ENCODE results near the gene JAZF1. TPM values are rescaled to one million over a fixed set of nuclear protein-coding genes. Genes with fewer than 3 reads are reported as not detected.

Gene JAZF1
- total RNA-seq, 2 donors from 2014 or later: 9.3 to 37.4 TPM

- no peak for TF ChIP-seq POLR2A (IDR thresholded peaks at IDR 0.05)
- TF ChIP-seq CTCF (IDR thresholded peaks at IDR 0.05): no peak
- TF ChIP-seq POLR2AphosphoS5 (IDR thresholded peaks at IDR 0.05): no peak
- Histone ChIP-seq H3K4me3 (no peak overlapping the region), H3K27me3 (replicated peaks; ENCODE audit: insufficient read depth) (no peaks in the 10 kb centered on the region), H3K27ac (no peak overlapping the region), H3K4me1 (replicated peaks) (no peaks in the 10 kb centered on the region), H3K9me3 (no peaks in the 10 kb centered on the region), H3K36me3 (no peaks in the 10 kb centered on the region)
- intact Hi-C loops (cut with DNase I): loop anchor here (5.0 to 10.0 kb wide), 4 partner anchors 47 to 828 kb away; partner anchors contain the start of gene TAX1BP1
- DNase-seq (ENCODE audit: low spot score): no peak
- 85% methylated on average over 2 of the region's 2 CpGs for WGBS
These were observed 155.7 kb downstream of the JAZF1 start for GRCh38 chr7:28024786-28025334.

- no peak overlapping the region for H3K27ac ChIP-seq
- no peaks in the 10 kb centered on the region for H3K36me3 ChIP-seq
- no peaks in the 10 kb centered on the region for H3K4me1 ChIP-seq (replicated peaks)
- peak; percentile 76 for DNase-seq (ENCODE audit: low spot score)
- no peaks in the 10 kb centered on the region for H3K27me3 ChIP-seq (replicated peaks; ENCODE audit: insufficient read depth)
- intact Hi-C loops (cut with DNase I): loop anchor here (5.0 to 10.0 kb wide), 3 partner anchors 276 to 823 kb away; partner anchors contain the start of gene TAX1BP1
- TF ChIP-seq POLR2A (IDR thresholded peaks at IDR 0.05) (no peak), POLR2AphosphoS5 (IDR thresholded peaks at IDR 0.05) (peak; percentile 77), CTCF (IDR thresholded peaks at IDR 0.05) (peak; percentile 59 to 91 (median 90))
- H3K9me3 ChIP-seq: no peaks in the 10 kb centered on the region
- WGBS: 15% methylated on average over 12 of the region's 12 CpGs
- no peak overlapping the region for H3K4me3 ChIP-seq
These were observed 160.2 kb downstream of the JAZF1 start for GRCh38 chr7:28020302-28020940.

- no peak for DNase-seq (ENCODE audit: low spot score)
- TF ChIP-seq POLR2AphosphoS5 (IDR thresholded peaks at IDR 0.05) (peak; percentile 8), CTCF (IDR thresholded peaks at IDR 0.05) (no peak)
- intact Hi-C loops (cut with DNase I): loop anchor here (5.0 kb wide), 1 partner anchor 92 kb away; no protein-coding TSS in a partner anchor
- Histone ChIP-seq H3K4me1 (replicated peaks) (no peaks in the 10 kb centered on the region), H3K9me3 (no peaks in the 10 kb centered on the region), H3K27me3 (replicated peaks; ENCODE audit: insufficient read depth) (no peaks in the 10 kb centered on the region), H3K27ac (peak overlapping the region in 1 of 2 donors; percentile 1), H3K36me3 (no peaks in the 10 kb centered on the region), H3K4me3 (no peak overlapping the region)
- 80% methylated on average over 8 of the region's 8 CpGs for WGBS
These were observed 161.6 kb downstream of the JAZF1 start for GRCh38 chr7:28018856-28019465.

GRCh38 chr7:28018446-28018845 lies 162.1 kb downstream of the JAZF1 start:
- 72% methylated on average over 5 of the region's 5 CpGs for WGBS
- Histone ChIP-seq H3K27ac (peak overlapping the region in 1 of 2 donors; percentile 1), H3K4me3 (no peak overlapping the region), H3K27me3 (replicated peaks; ENCODE audit: insufficient read depth) (no peaks in the 10 kb centered on the region), H3K9me3 (no peaks in the 10 kb centered on the region), H3K36me3 (no peaks in the 10 kb centered on the region), H3K4me1 (replicated peaks) (no peaks in the 10 kb centered on the region)
- no peak for DNase-seq (ENCODE audit: low spot score)
- TF ChIP-seq POLR2A (IDR thresholded peaks at IDR 0.05) (no peak), CTCF (IDR thresholded peaks at IDR 0.05) (no peak), POLR2AphosphoS5 (IDR thresholded peaks at IDR 0.05) (no peak)
- intact Hi-C loops (cut with DNase I): loop anchor here (5.0 kb wide), 1 partner anchor 91 kb away; no protein-coding TSS in a partner anchor

All from prostate gland (tissue), 2 donors.